SU-DHL-6 (cell line): ENCODE data around the gene SYNJ2.

Experiments
- CTCF ChIP-seq: fragments of 200-600 bp; sonication (generic); IDR thresholded peaks from one replicate; pipeline ENCODE4 v1.5.1; 2017; ENCODE audit warnings: antibody characterized with exemption, mild to moderate bottlenecking, low read length, moderate library complexity; ENCODE audit not compliant: insufficient read depth, poor library complexity, severe bottlenecking
- EZH2phosphoT487 ChIP-seq: fragments of 200-600 bp; sonication (generic), shearing (Covaris generic); conservative IDR thresholded peaks from 2 replicates; pipeline ENCODE4 v1.6.1; 2018; ENCODE audit warnings: mild to moderate bottlenecking, antibody characterized with exemption, low read length, moderate library complexity, mixed read lengths

DNA sequence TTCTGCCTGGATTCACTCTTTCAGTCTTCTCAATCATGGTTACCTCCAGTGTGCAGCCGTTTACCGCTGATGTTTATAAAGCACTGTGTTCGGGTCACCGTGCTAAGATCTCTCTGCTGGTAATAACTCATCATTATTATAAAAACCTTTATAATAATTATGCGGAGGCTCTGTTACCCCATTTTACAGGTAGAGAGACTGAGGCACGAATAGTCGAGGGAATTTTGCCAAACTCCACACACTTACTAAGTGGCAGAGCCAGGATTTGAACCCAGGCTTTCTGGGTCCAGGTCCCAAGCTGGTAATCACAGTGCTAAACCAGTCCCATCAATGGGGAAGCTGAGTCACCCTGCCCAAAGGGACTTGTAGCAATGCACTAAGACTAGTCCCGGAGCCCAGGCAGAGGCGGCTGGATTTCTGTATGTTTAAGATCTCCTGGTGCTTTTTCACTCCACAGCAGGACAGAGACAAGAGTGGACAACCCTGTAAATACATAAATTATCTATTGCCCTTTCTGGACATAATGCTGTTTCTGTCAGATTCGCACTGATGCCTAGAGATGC, 48.1 kb downstream of the SYNJ2 start:
- no peak for TF ChIP-seq EZH2phosphoT487
- no peak for TF ChIP-seq CTCF
